ENCODE data around the gene AP1S1. TPM values are rescaled to one million over a fixed set of nuclear protein-coding genes. Genes with fewer than 3 reads are reported as not detected.

AP1S1 gene
- total RNA-seq, 6 experiments from 2014 or later = 24.0 to 56.5 (median 26.4) TPM

GRCh38 chr7:101138213-101138870, 15.9 kb upstream of the AP1S1 start:
- Histone ChIP-seq H3K27me3 (no peaks in the 10 kb centered on the region), H3K4me3 (no peak overlapping the region), H3K9me3 (no peaks in the 10 kb centered on the region), H3K36me3 (peaks cover 0 to 17% (median 8%) of the 10 kb centered on the region in 4 donors), H3K4me1 (peaks cover 0 to 7% (median 4%) of the 10 kb centered on the region in 4 donors), H3K27ac (peak overlapping the region in 2 of 3 donors; percentile 44 to 47)
- WGBS (ENCODE audit: insufficient coverage, low coverage, low lambda C conversion rate, missing lambda C conversion rate) = 7% methylated on average over 8 of the region's 16 CpGs
- ATAC-seq (peak; percentile 72 to 85 (median 74)), DNase-seq (peak; percentile 59 to 86 (median 62))
- TF ChIP-seq POLR2A (IDR thresholded peaks at IDR 0.05) (peak; percentile 78), CTCF (IDR thresholded peaks at IDR 0.05) (peak; percentile 77 to 80 (median 78))
- intact Hi-C loops (cut with DNase I) = loop anchor here in 1 of 2 donors (5.0 kb wide), 1 partner anchor 41 kb away; no protein-coding TSS in a partner anchor

GRCh38 chr7:101140339-101140699, 14.0 kb upstream of the AP1S1 start:
- Histone ChIP-seq H3K4me3 (no peak overlapping the region), H3K4me1 (peaks cover 0 to 12% (median 7%) of the 10 kb centered on the region in 4 donors), H3K27ac (no peak overlapping the region), H3K9me3 (no peaks in the 10 kb centered on the region), H3K36me3 (peaks cover 0 to 11% (median 3%) of the 10 kb centered on the region in 4 donors), H3K27me3 (no peaks in the 10 kb centered on the region)
- WGBS (ENCODE audit: insufficient coverage, low coverage, low lambda C conversion rate, missing lambda C conversion rate) = 56% methylated on average over 3 of the region's 3 CpGs
- ATAC-seq (no peak), DNase-seq (no peak)
- intact Hi-C loops (cut with DNase I) = loop anchor here (10.0 kb wide), 1 partner anchor 54 kb away; no protein-coding TSS in a partner anchor
- TF ChIP-seq POLR2A (IDR thresholded peaks at IDR 0.05) = no peak
- no peak for TF ChIP-seq CTCF (IDR thresholded peaks at IDR 0.05)

- ATAC-seq (no peak), DNase-seq (no peak)
- TF ChIP-seq CTCF (IDR thresholded peaks at IDR 0.05) (no peak), POLR2A (IDR thresholded peaks at IDR 0.05) (no peak)
- Histone ChIP-seq H3K36me3 (peaks cover 0 to 6% (median 3%) of the 10 kb centered on the region in 4 donors), H3K27ac (no peak overlapping the region), H3K4me1 (peaks cover 0 to 12% (median 7%) of the 10 kb centered on the region in 4 donors), H3K9me3 (no peaks in the 10 kb centered on the region), H3K27me3 (no peaks in the 10 kb centered on the region), H3K4me3 (no peak overlapping the region)
- WGBS (ENCODE audit: insufficient coverage, low coverage, low lambda C conversion rate, missing lambda C conversion rate) = 63% methylated on average over 4 of the region's 4 CpGs
- intact Hi-C loops (cut with DNase I) = loop anchor here (10.0 kb wide), 1 partner anchor 54 kb away; no protein-coding TSS in a partner anchor
Measured at GRCh38 chr7:101140746-101141382, 13.4 kb upstream of the AP1S1 start.

- 67% methylated on average over 2 of the region's 2 CpGs for WGBS (ENCODE audit: insufficient coverage, low coverage, low lambda C conversion rate, missing lambda C conversion rate)
- no peak for ATAC-seq
- H3K4me3 ChIP-seq = no peak overlapping the region
- no peak for DNase-seq
- intact Hi-C loops (cut with DNase I) = no loop called here
- TF ChIP-seq CTCF (IDR thresholded peaks at IDR 0.05) (no peak), POLR2A (IDR thresholded peaks at IDR 0.05) (no peak)
- no peaks in the 10 kb centered on the region for H3K27me3 ChIP-seq
- H3K9me3 ChIP-seq = no peaks in the 10 kb centered on the region
- H3K4me1 ChIP-seq = peaks cover 0 to 14% (median 0%) of the 10 kb centered on the region in 4 donors
- no peak overlapping the region for H3K27ac ChIP-seq
- H3K36me3 ChIP-seq = no peaks in the 10 kb centered on the region
Measured at GRCh38 chr7:101151908-101152651, 2.2 kb upstream of the AP1S1 start.

Data from right lobe of liver (tissue), 6 donors.